ENCODE results near the gene VWA8. TPM values are rescaled to one million over a fixed set of nuclear protein-coding genes. Genes with fewer than 3 reads are reported as not detected.

VWA8 gene
- total and polyA plus RNA-seq, 2 of the 13 experiments (the other 11 are each of a cell fraction or from before 2014, with no cell fraction given) = 9.1 to 17.3 TPM

GRCh38 chr13:41897126-41897525, 63.8 kb downstream of the VWA8 start:
- no peak overlapping the region for H3K4me3 ChIP-seq (replicated peaks in 1 of 3; ENCODE audit: insufficient read depth in 1 of 3, low read depth in 2 of 3, low read length in 3 of 3)
- in situ Hi-C loops (cut with HindIII; ENCODE audit: extremely low pct_ligation_motif_present, low pct_unique_long_range_greater_than_20kb) (no loop called here), intact Hi-C loops (cut with micrococcal nuclease; ENCODE audit: unreplicated experiment) (no loop called here)
- H3K79me2 ChIP-seq (ENCODE audit: insufficient read depth, low read length) = no peaks in the 10 kb centered on the region
- DNase-seq (ENCODE audit: low spot score) = no peak
- POLR2A ChIA-PET = no interaction called here
- no TSS peak for BruUV-seq (replicated peaks)
- CTCF ChIA-PET (ENCODE audit: low intra/inter-chr PET ratio, low total read pairs) = no interaction called here
- H3K9me3 ChIP-seq (ENCODE audit: low read length) = no peaks in the 10 kb centered on the region
- no peak overlapping the region for H3K9ac ChIP-seq (ENCODE audit: insufficient read depth, low read depth, low read length)
- H2AFZ ChIP-seq (ENCODE audit: low read length) = no peak overlapping the region
- FAIRE-seq = no peak
- no peaks in the 10 kb centered on the region for H3K36me3 ChIP-seq (replicated peaks in 1 of 2; ENCODE audit: control insufficient read depth in 1 of 2, insufficient read depth in 2 of 2, low read length in 2 of 2)
- H3K27ac ChIP-seq (ENCODE audit: extremely low read length, insufficient read depth, low read length) = no peak overlapping the region
- H4K20me1 ChIP-seq (ENCODE audit: insufficient read depth, low read length) = no peaks in the 10 kb centered on the region
- no peak overlapping the region for H3K4me2 ChIP-seq (ENCODE audit: low read depth, low read length)
- no peaks in the 10 kb centered on the region for H3K27me3 ChIP-seq (ENCODE audit: control insufficient read depth in 1 of 2, insufficient read depth in 2 of 2, low read length in 2 of 2)
- no peak for ATAC-seq
- TF ChIP-seq PLSCR1 (CRISPR knock-in tag; IDR thresholded peaks at IDR 0.05; ENCODE audit: borderline replicate concordance) (no peak), FOSL1 (CRISPR knock-in tag; IDR thresholded peaks at IDR 0.05; ENCODE audit: borderline replicate concordance) (no peak), ZNF292 (CRISPR knock-in tag; IDR thresholded peaks at IDR 0.05; ENCODE audit: borderline replicate concordance, low read depth) (no peak), KAT7 (CRISPR knock-in tag; IDR thresholded peaks at IDR 0.05; ENCODE audit: borderline replicate concordance) (no peak)
- 96% methylated on average over 2 of the region's 2 CpGs for WGBS (ENCODE audit: low lambda C conversion rate)
- H3K4me1 ChIP-seq (ENCODE audit: insufficient read depth, low read length) = peaks cover 10% of the 10 kb centered on the region

- Histone ChIP-seq H3K9ac (ENCODE audit: insufficient read depth, low read depth, low read length) (no peak overlapping the region), H3K9me3 (ENCODE audit: low read length) (no peaks in the 10 kb centered on the region), H3K27ac (ENCODE audit: extremely low read length, insufficient read depth, low read length) (no peak overlapping the region), H3K79me2 (ENCODE audit: insufficient read depth, low read length) (no peaks in the 10 kb centered on the region), H3K36me3 (replicated peaks in 1 of 2; ENCODE audit: control insufficient read depth in 1 of 2, insufficient read depth in 2 of 2, low read length in 2 of 2) (0 out of 5 replicates have a peak, but pooled peaks cover 0 to 4% of the 10 kb centered on the region in 2 experiments), H2AFZ (ENCODE audit: low read length) (no peak overlapping the region), H3K4me3 (replicated peaks in 1 of 3; ENCODE audit: insufficient read depth in 1 of 3, low read depth in 2 of 3, low read length in 3 of 3) (no peak overlapping the region), H4K20me1 (ENCODE audit: insufficient read depth, low read length) (no peaks in the 10 kb centered on the region), H3K4me2 (ENCODE audit: low read depth, low read length) (no peak overlapping the region), H3K27me3 (ENCODE audit: control insufficient read depth in 1 of 2, insufficient read depth in 2 of 2, low read length in 2 of 2) (no peaks in the 10 kb centered on the region), H3K4me1 (ENCODE audit: insufficient read depth, low read length) (no peaks in the 10 kb centered on the region)
- ATAC-seq = no peak
- CTCF ChIA-PET (ENCODE audit: low intra/inter-chr PET ratio, low total read pairs) = no interaction called here
- no TSS peak for BruUV-seq (replicated peaks)
- TF ChIP-seq SUZ12 (IDR thresholded peaks at IDR 0.05; ENCODE audit: low read depth, low read length) (no peak), ZNF552 (CRISPR knock-in tag; IDR thresholded peaks at IDR 0.05; ENCODE audit: borderline replicate concordance) (no peak), ZNF589 (CRISPR knock-in tag; conservative IDR thresholded peaks at IDR 0.05) (no peak)
- no peak for DNase-seq (ENCODE audit: low spot score)
- in situ Hi-C loops (cut with HindIII; ENCODE audit: extremely low pct_ligation_motif_present, low pct_unique_long_range_greater_than_20kb) (no loop called here), intact Hi-C loops (cut with micrococcal nuclease; ENCODE audit: unreplicated experiment) (no loop called here)
- no peak for FAIRE-seq
- WGBS (ENCODE audit: low lambda C conversion rate) = 93% methylated on average over 1 of the region's 1 CpG
- POLR2A ChIA-PET = no interaction called here
Measured at GRCh38 chr13:41895478-41895877, 65.4 kb downstream of the VWA8 start.
